DOHH2 (cell line): ENCODE measurements around the gene LCMT1.

ENCODE experiments used
- EZH2phosphoT487 ChIP-seq: fragments of 200-600 bp; sonication (generic); IDR thresholded peaks from 2 replicates; pipeline ENCODE4 v1.6.1; 2017; ENCODE audit warnings: borderline replicate concordance, mild to moderate bottlenecking, antibody characterized with exemption, low read length, moderate library complexity, mixed read lengths
- TF ChIP-seq, protein P1 (sequence below): fragments of 200-600 bp; sonication (generic); IDR thresholded peaks from one replicate; pipeline ENCODE4 v1.5.1; 2014; ENCODE audit warnings: antibody characterized with exemption, mild to moderate bottlenecking, low read depth, low read length; ENCODE audit not compliant: poor library complexity, severe bottlenecking

DNA sequence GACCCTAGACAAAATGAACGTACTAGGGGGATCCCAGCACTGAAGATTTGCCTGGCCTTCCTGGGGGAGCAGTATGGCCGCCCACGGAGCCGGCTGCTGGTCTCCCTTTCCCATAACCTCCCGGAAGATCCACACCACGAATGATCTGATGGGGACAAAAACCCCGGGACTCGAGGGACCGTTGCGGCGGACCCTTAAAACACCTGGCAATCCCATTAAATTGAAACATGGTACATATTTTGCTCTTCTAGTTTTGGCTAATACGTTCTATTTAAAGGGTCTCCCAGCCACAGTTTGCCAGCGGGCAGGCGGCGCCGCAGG is 45.2 kb upstream of the LCMT1 start:
- TF ChIP-seq, protein P1, sequence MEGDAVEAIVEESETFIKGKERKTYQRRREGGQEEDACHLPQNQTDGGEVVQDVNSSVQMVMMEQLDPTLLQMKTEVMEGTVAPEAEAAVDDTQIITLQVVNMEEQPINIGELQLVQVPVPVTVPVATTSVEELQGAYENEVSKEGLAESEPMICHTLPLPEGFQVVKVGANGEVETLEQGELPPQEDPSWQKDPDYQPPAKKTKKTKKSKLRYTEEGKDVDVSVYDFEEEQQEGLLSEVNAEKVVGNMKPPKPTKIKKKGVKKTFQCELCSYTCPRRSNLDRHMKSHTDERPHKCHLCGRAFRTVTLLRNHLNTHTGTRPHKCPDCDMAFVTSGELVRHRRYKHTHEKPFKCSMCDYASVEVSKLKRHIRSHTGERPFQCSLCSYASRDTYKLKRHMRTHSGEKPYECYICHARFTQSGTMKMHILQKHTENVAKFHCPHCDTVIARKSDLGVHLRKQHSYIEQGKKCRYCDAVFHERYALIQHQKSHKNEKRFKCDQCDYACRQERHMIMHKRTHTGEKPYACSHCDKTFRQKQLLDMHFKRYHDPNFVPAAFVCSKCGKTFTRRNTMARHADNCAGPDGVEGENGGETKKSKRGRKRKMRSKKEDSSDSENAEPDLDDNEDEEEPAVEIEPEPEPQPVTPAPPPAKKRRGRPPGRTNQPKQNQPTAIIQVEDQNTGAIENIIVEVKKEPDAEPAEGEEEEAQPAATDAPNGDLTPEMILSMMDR = no peak
- no peak for TF ChIP-seq EZH2phosphoT487
